ENCODE results near the gene PAAF1. TPM values are rescaled to one million over a fixed set of nuclear protein-coding genes. Genes with fewer than 3 reads are reported as not detected.

The PAAF1 gene
- 10 to 100 TPM; 31.3 to 74.3 TPM for total RNA-seq
- polyA plus RNA-seq (2013, experiment 1 of 2), result 35.4 TPM
- 29.5 TPM for polyA plus RNA-seq (2013, experiment 2 of 2)
- long read RNA-seq, experiment 1, partial matches to known transcripts, result 10 of 33 reads
- long read RNA-seq, experiment 1, other reads (novel, unspliced or antisense), result 23 of 33 reads
- long read RNA-seq, experiment 2, full-length matches to known transcripts, result 218 of 305 reads
- long read RNA-seq, experiment 2, partial matches to known transcripts, result 6 of 305 reads
- long read RNA-seq, experiment 2, other reads (novel, unspliced or antisense), result 81 of 305 reads
- long read RNA-seq, experiment 3, full-length matches to known transcripts, result 145 of 178 reads
- long read RNA-seq, experiment 3, partial matches to known transcripts, result 6 of 178 reads
- long read RNA-seq, experiment 3, other reads (novel, unspliced or antisense), result 27 of 178 reads
- long read RNA-seq, experiment 4, full-length matches to known transcripts, result 217 of 329 reads
- long read RNA-seq, experiment 4, partial matches to known transcripts, result 28 of 329 reads
- long read RNA-seq, experiment 4, other reads (novel, unspliced or antisense), result 84 of 329 reads

- Mint-ChIP-seq H3K36me3 (ENCODE audit: low read depth) (peaks cover 41% of the 10 kb centered on the region), H3K27me3 (ENCODE audit: insufficient read depth) (no peaks in the 10 kb centered on the region), H3K9me3 (no peaks in the 10 kb centered on the region), H3K27ac (peak within 1 kb of the TSS; percentile 96), H3K4me3 (peak within 1 kb of the TSS; percentile 87), H3K4me1 (peaks cover 13% of the 10 kb centered on the region)
- Histone ChIP-seq H3K9ac (ENCODE audit: extremely low read depth, low read length, poor library complexity, severe bottlenecking) (peak within 1 kb of the TSS; percentile 92), H3K36me3 (ENCODE audit: control insufficient read depth, insufficient read depth, low read length) (peaks cover 29% of the 10 kb centered on the region), H3K27me3 (ENCODE audit: control insufficient read depth, insufficient read depth, low read length, poor library complexity, severe bottlenecking) (no peaks in the 10 kb centered on the region), H3K4me1 (ENCODE audit: control insufficient read depth, insufficient read depth, low read length) (no peaks in the 10 kb centered on the region), H3K9me3 (ENCODE audit: control insufficient read depth, low read length) (no peaks in the 10 kb centered on the region), H3K27ac (ENCODE audit: low read depth, low read length) (peak within 1 kb of the TSS; percentile 88), H3K4me3 (ENCODE audit: low read length) (peak within 1 kb of the TSS; percentile 96)
- peak; percentile 98 for DNase-seq
- 0 to 1% methylated on average over 32 to 57 of the region's 57 CpGs for WGBS, 2 experiments (ENCODE audit: insufficient coverage in 1 of 2, insufficient read length in 1 of 2)
- TF ChIP-seq CTCF (conservative IDR thresholded peaks at IDR 0.05), result no peak
These were observed at the start of gene PAAF1, which contains the start of gene COA4 for GRCh38 chr11:73876424-73877310. Gene PAAF1, plus strand, starts transcription at chr11:73876999. Its CDS starts 23 bp downstream, at chr11:73877022. Gene COA4, minus strand, starts transcription at chr11:73876846. Its CDS starts 3,468 bp downstream, at chr11:73873378.

GRCh38 chr11:73830261-73830660 is 46.5 kb upstream of the PAAF1 start:
- no peak for DNase-seq
- Histone ChIP-seq H3K27me3 (ENCODE audit: control insufficient read depth, insufficient read depth, low read length, poor library complexity, severe bottlenecking) (no peaks in the 10 kb centered on the region), H3K4me3 (ENCODE audit: low read length) (no peak overlapping the region), H3K9me3 (ENCODE audit: control insufficient read depth, low read length) (no peaks in the 10 kb centered on the region), H3K4me1 (ENCODE audit: control insufficient read depth, insufficient read depth, low read length) (no peaks in the 10 kb centered on the region), H3K36me3 (ENCODE audit: control insufficient read depth, insufficient read depth, low read length) (peaks cover 9% of the 10 kb centered on the region), H3K9ac (ENCODE audit: extremely low read depth, low read length, poor library complexity, severe bottlenecking) (no peak overlapping the region), H3K27ac (ENCODE audit: low read depth, low read length) (no peak overlapping the region)
- WGBS, 2 experiments (ENCODE audit: insufficient coverage in 1 of 2, insufficient read length in 1 of 2), result 95 to 100% methylated on average over 1 of the region's 1 CpG
- H3K4me3 Mint-ChIP-seq, result no peak overlapping the region
- no peak for TF ChIP-seq CTCF (conservative IDR thresholded peaks at IDR 0.05)
- no peaks in the 10 kb centered on the region for H3K9me3 Mint-ChIP-seq
- no peak overlapping the region for H3K27ac Mint-ChIP-seq
- peaks cover 28% of the 10 kb centered on the region for H3K36me3 Mint-ChIP-seq (ENCODE audit: low read depth)
- H3K27me3 Mint-ChIP-seq (ENCODE audit: insufficient read depth), result no peaks in the 10 kb centered on the region
- no peaks in the 10 kb centered on the region for H3K4me1 Mint-ChIP-seq

- no peak for TF ChIP-seq CTCF (conservative IDR thresholded peaks at IDR 0.05)
- Histone ChIP-seq H3K27me3 (ENCODE audit: control insufficient read depth, insufficient read depth, low read length, poor library complexity, severe bottlenecking) (no peaks in the 10 kb centered on the region), H3K9me3 (ENCODE audit: control insufficient read depth, low read length) (no peaks in the 10 kb centered on the region), H3K4me3 (ENCODE audit: low read length) (no peak overlapping the region), H3K4me1 (ENCODE audit: control insufficient read depth, insufficient read depth, low read length) (no peaks in the 10 kb centered on the region), H3K36me3 (ENCODE audit: control insufficient read depth, insufficient read depth, low read length) (peaks cover 2% of the 10 kb centered on the region), H3K9ac (ENCODE audit: extremely low read depth, low read length, poor library complexity, severe bottlenecking) (no peak overlapping the region), H3K27ac (ENCODE audit: low read depth, low read length) (peak overlapping the region; percentile 38)
- WGBS, 2 experiments (ENCODE audit: insufficient coverage in 1 of 2, insufficient read length in 1 of 2), result 85 to 100% methylated on average over 1 to 2 of the region's 2 CpGs
- DNase-seq, result no peak
- Mint-ChIP-seq H3K9me3 (no peaks in the 10 kb centered on the region), H3K4me1 (no peaks in the 10 kb centered on the region), H3K27me3 (ENCODE audit: insufficient read depth) (no peaks in the 10 kb centered on the region), H3K27ac (no peak overlapping the region), H3K4me3 (no peak overlapping the region), H3K36me3 (ENCODE audit: low read depth) (peaks cover 20% of the 10 kb centered on the region)
These were observed 43.7 kb upstream of the PAAF1 start for GRCh38 chr11:73833067-73833466.
